COLO829 (cell line): ENCODE results near the gene TNS1.

ENCODE experiments used
- DNase-seq: peaks from one replicate; pipeline ENCODE4 v3.0.0; 2012; ENCODE audit warnings: low spot score

TNS1 gene

DNA sequence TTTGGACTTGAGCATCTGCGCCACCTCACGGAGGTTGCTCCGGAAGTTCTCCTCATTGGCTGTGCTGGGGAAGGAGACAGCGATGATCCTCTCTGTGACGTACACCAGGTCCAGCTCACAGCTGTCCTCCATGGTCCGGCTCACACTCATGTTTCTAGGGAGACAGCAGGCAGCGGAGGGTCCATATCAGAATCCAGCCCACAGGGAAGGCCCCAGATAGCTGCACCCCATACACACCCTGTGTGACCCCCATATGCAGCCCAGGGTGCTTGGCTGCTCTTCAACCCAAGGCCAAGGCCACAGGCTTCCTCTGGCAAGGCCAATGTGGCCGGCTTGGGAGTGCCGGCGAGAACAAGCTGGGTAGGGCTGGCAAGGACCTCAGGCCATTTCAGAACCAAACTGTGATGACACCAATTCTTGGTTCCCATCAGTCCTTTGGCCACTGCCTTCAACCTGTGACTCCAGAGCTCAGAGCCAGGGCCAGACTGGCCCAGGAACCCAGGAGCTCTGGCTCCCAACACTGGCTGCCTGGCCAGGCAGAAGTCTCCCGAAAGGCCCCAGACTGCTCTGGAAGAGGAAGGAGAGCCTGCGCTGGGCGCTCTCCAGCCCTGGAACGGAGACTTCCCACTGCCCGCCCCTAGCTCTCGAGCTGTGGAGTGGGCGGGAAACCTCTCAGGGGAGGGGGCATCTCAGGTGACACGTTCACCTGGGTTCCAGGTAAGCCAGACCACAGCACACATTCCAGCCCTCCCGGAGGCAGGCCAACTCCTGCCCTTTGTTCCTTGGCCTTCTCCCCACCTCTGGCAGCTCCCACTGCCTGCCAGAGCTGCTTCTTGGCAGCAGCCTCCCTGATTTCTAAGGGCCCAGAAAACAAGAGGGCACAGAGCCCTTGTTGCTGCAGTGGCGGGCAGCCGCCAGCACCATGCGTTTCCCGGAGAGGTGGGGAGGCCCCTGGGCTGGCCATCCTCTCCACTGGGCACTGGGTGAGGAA lies 104.7 kb downstream of the TNS1 start:
- no peak for DNase-seq

DNA sequence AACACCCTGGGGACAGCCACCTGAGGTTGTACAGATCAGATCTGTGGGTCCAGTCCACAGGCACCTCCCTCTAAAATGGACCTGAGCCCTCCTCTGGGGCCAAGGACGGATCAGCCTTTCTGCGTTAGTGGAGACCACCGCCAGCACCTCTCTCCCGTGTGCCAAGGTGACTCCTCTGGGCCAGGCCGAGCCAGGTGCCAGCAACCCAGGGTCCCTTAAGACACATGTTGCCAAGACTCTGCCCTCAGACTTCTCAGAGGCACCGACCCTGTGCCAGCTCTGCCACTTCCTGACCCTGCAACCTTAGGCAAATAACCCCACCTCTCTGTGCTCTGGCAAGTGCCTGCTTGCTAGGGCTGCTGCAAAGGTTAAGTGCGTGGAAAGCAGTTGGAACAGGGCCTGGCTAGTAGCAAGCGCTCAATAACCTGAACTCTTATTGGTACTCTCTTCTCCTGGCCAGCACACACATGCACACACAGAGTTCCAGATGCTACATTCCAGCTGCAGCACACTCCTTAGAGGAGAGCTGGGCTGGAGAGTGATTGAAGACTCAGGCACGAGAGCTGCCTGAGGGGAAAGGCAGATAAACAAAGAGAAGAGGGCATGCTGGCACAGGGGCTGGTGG lies 105.6 kb downstream of the TNS1 start:
- DNase-seq, result no peak

DNA sequence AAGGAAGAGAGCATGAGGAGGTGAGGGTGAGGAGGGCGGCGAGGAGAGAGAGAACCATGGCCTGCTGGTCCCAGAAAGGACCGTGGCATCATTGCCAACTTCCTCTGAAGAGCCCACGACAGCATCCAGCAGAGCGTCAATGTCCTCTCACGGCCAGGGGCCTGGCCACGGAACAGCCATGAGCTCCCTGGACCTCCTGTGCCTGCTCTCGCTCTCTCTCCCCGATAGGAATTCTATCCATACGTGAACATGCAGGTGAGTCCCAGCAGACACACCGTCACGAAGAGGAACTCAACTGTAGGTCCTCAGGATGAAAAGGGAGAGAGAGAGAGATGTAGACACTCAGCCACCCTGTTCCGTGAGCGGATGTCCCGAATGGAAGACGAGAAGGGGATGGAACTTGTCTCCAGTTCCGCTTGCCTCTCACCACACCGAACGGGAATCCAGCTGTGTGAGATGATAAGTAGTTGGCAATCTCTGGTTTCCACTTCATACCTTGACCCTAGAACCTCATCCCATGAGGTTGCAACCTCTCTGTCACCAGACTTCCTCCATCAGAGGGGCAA lies 107.6 kb downstream of the TNS1 start:
- DNase-seq, result no peak

- no peak for DNase-seq
These were observed 109.4 kb downstream of the TNS1 start for GRCh38 chr2:217893440-217893839.

DNA sequence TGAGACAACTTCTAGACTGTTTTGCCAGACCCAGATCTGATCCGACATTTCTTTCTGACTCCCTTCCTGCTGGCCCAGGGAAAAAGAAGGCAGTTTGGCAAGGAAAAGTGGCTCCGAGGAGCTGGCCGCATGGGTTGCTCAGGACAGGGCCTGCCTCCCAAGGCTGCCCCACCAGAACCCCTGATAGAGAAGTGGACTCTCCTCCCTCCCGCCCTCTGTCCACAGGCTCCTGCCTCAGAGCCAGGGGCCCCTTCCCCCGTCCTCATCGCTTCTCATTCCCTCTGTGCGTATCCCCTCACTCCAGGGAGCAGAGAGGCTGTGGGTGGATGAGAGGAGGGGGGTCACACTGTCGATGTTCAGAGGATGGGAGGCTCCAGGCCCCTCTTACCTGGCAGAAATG lies 110.2 kb downstream of the TNS1 start:
- DNase-seq, result no peak

- no peak for DNase-seq
These were observed 112.3 kb downstream of the TNS1 start for GRCh38 chr2:217890445-217890844.

DNA sequence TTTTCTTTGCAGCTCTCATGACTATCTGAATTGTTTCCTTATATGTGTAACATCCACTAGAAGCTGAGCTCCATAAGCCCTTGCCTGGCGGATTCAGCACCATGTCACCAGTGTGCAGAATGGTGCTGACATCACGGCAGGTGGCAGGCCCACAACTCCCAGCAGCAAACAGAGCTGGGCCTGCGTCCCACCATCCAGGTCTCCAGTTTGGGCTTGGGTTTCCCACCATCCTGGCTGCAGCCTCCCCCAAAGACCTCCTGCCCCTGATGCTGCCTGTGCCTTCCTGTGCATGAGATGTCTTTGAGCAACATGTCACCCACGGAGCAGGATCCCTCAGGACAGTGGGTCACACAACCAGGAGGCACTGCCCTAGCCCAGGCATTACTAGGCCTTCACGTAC lies 113.1 kb downstream of the TNS1 start:
- no peak for DNase-seq

DNA sequence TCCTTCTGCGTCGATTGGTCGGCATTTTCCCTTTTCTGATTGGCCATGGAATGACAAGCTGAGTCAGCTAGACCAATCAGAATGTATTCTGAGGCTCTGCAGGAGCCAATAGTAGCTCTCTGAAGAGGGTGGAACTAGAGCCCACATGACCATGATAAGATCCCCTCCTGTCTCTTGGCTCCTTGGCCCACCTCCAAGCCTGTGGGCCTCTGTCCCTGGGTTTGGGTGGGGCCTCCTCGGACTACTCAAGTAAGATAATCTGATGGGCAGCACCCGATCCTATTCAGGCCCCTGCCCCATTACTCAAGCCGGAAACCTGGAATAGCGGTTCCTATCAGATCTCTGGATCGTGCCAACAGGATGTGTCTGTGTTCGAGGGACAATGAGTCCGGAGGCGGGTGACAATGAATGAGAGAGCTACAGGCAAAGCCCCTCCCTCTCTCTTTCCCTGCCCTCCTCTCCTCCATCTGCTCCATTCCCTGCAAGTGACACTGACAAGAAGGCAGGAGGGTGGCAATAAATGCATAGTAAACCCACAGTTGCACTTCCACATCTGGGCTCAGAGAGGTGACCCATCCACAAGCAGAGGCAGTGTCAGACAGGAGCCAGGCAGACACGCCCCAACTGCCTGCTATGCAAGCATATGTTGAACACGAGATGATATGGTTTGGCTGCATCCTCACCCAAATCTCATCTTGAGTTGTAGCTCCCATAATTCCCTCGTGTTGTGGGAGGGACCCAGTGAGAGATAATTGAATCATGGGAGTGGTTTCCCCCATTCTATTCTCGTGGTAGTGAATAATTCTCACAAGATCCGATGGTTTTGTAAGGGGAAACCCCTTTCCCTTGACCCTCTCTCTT lies 114.7 kb downstream of the TNS1 start:
- DNase-seq, result no peak

GRCh38 chr2:217886720-217887309 lies 116.0 kb downstream of the TNS1 start:
- peak; percentile 72 for DNase-seq

GRCh38 chr2:217886091-217886490 lies 116.7 kb downstream of the TNS1 start:
- no peak for DNase-seq

GRCh38 chr2:217884985-217885384 lies 117.8 kb downstream of the TNS1 start:
- no peak for DNase-seq

DNA sequence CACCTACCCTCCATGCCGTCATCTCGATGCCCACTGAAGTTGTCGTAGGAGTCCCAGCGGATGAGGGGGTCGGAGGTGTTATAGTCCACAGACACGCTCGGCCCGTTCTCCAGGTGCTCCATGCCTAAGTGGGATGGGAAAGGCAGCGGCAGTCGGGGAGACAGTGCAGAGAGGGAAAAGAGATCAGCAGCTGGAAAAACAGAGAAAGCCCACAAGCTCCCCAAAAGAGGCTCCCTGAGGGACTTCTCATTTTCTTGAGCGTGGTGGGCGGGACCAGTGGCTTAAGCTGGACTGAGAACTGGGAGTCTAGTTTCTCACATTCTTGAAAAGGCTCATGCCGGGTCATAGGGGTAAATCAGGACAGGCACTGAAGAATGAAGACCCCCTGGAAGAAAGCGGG lies 121.9 kb downstream of the TNS1 start:
- DNase-seq, result no peak

DNA sequence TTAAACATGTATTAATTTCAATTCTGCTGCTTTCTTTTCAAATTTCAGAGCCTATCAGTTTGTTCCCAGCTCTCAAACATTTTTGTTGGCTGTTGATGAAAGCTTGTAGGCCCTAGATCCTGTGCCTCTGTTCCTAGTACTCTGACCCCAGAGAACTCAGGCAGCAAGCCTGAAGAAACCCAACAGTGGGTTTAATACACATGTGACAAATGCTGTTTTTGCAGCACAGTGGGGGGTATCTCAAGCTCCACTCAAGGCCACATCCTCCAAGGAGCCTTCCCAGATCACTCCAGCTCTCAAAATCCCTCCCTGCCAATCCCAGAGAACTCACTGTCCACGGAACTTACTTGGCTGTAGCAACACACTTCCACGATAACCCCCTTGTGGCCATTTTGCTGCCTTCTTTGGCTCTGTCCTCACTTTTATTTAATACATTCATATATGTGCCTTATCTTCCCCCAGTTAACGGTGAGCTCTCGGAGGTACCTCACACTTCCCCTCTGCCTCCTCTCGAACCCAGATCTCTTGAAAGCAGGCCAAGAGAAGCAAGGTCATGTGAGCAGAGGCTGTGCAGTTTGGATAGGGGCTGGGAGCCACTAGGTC lies 122.4 kb downstream of the TNS1 start:
- DNase-seq, result no peak

DNA sequence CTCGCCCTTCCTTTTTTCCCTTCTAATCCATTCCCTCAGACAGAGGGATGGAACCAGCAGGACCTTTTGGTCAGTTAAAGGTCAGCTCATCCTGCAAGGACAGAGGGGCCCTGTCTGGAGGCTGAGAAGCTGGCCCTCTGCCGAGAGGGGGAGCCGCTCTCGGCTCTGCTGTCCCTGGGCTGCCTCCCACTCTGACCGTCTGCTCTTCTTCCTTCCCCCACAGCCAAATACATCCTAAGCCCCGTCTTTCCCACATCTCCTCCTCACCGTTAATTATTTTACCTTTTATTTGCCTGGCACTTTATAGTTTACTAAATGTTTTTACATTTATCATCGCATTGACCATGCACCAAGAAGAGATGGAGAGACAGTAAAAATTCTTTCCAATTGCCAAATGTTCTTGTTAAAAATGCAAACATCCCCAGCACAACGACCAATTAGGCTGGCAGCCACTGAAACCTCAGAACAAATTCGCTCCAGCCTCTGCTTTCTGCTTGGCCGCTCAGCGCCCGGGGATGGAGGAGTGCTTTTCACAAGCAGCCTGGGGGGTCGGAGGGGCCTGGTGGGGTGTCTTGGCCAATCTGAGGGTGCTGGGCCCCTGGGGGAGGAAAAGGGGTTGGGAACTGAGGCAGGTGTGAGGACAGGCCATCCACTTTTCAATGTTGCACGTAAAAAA lies 123.7 kb downstream of the TNS1 start:
- peak; percentile 17 for DNase-seq

- no peak for DNase-seq
These were observed 124.9 kb downstream of the TNS1 start for GRCh38 chr2:217877866-217878265.

DNA sequence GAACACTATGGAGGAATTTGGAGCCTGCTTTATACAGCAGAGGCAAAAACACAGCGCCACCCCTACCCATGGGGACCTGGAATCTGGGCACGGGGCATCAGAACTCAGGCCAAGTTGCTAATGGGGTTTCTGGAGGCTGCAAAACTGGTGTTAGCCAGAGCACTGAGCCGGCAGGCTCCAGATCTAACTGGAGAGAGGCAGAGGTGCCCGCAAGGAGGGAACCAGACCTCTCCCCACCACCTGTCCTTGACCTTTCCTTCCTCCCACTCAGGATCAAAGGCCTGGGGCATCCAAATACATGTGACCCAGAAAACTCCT lies 126.6 kb downstream of the TNS1 start:
- no peak for DNase-seq

DNA sequence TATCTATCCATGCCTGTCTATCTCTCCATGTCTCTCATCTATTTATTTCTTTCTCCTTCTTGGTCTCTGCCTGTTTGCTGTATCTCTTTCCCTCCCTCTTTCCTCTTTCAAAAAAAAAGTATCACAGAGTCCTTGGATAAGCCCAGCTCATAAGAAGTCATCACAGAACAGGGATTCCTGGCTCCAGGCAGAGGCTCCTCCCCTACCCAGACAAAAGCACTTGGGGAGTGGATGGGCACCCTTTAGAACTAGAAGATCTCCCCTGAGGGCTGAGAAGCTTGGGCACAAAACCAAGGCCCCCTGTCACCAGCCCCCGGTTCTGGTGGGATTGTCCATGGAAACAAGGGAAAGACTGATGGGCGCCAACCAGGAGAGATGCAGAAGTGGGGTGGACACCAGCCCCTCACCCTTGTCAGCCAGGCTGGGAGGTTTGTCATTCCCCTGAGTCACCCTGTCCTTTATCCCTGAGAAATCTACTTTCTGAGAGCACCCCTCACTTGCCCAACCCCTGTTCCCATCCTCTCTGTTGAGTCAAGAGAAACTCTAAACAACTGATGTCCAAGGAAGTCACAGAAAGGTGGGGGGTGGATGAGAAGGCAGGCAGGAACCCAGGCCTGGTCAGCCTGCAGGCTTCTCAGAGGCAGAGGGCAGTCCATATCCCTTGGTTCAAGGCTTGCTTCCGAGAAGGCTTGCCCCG lies 127.1 kb downstream of the TNS1 start:
- no peak for DNase-seq

DNA sequence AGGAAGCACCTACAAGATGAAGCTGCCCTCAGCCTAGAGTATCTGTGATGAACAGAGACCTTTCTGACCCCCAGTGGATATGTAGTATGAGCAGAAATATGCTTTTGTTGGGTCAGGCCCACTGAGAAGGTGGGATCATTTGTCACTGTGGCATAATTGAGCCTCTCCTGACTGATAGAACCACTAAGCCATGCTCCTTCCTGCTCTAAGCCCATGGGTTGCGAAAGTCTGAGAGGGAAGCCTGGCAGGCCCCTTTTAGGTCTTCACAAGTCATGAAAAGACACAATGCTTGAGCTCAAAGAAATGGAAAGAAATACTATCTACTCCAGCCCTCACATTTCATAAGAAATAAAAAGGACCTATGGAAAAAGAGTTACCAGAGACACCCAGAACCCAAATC lies 127.7 kb downstream of the TNS1 start:
- DNase-seq, result no peak

GRCh38 chr2:217873371-217873770 lies 129.4 kb downstream of the TNS1 start:
- no peak for DNase-seq

- no peak for DNase-seq
These were observed 130.5 kb downstream of the TNS1 start for GRCh38 chr2:217872319-217872718.
